Right lobe of liver (tissue), 6 donors: ENCODE results near the gene SLMAP. TPM values are rescaled to one million over a fixed set of nuclear protein-coding genes. Genes with fewer than 3 reads are reported as not detected.

ENCODE experiments used
- ATAC-seq, 4 donors: fragments of 200-7000 bp; cut with Tn5 transposase; one replicate each; pipeline ENCODE4 v1.9.1; 2020; ENCODE audit warnings: mild to moderate bottlenecking in 4 of 4, moderate library complexity in 4 of 4
- DNase-seq, 3 donors: peaks; one replicate each; pipeline ENCODE4 v3.0.0-alpha.2; 2020
- H3K27ac ChIP-seq, 3 donors: fragments of 200-600 bp; one replicate each; pipeline ENCODE4 v1.8.0; 2022
- H3K27me3 ChIP-seq, 2 donors: fragments of 200-600 bp; one replicate each; pipeline ENCODE4 v1.8.0; 2022
- H3K36me3 ChIP-seq, 4 donors: fragments of 200-600 bp; sonication (generic) in 1 of 4; one replicate each; pipeline versions ENCODE4 v1.5.1 to v1.8.0; 2017 to 2022; ENCODE audit warnings: control low read depth in 1 of 4
- H3K4me1 ChIP-seq, 4 donors: fragments of 200-600 bp; sonication (generic) in 1 of 4; one replicate each; pipeline versions ENCODE4 v1.5.1 to v1.8.0; 2017 to 2022; ENCODE audit warnings: control low read depth in 1 of 4
- H3K4me3 ChIP-seq, 3 donors: fragments of 200-600 bp; one replicate each; pipeline ENCODE4 v1.8.0; 2022
- H3K9me3 ChIP-seq, 4 donors: fragments of 200-600 bp; sonication (generic) in 1 of 4; one replicate each; pipeline versions ENCODE4 v1.5.1 to v1.8.0; 2017 to 2022; ENCODE audit warnings: control low read depth in 1 of 4
- CTCF ChIP-seq, 4 donors: fragments of 200-600 bp in 3 of 4; fragments of 450-650 bp in 1 of 4; IDR thresholded peaks; one replicate each; pipeline versions ENCODE4 v1.5.1 to v1.8.0; 2016 to 2022; ENCODE audit warnings: antibody characterized with exemption in 4 of 4, mild to moderate bottlenecking in 2 of 4
- POLR2A ChIP-seq: fragments of 450-650 bp; IDR thresholded peaks from one replicate; pipeline ENCODE4 v1.6.1; 2017; ENCODE audit warnings: antibody characterized with exemption, mild to moderate bottlenecking
- WGBS: methylation state at CpG from one replicate; pipeline ENCODE4 v1.1.6; 2018; ENCODE audit warnings: low coverage, low lambda C conversion rate; ENCODE audit not compliant: insufficient coverage; ENCODE audit errors: missing lambda C conversion rate; 5-methylcytosine and 5-hydroxymethylcytosine counted together
- intact Hi-C, 2 donors: fragments of 100-400 bp; cut with DNase I; formaldehyde crosslinking; loops; one replicate each; pipeline versions ENCODE4 v1.11.2 to v1.14.1; 2022
- total RNA-seq, 6 experiments: library from RNA; depleted of rRNA in 2 of 6; stranded (reverse); fragments of >200 nt in 2 of 6; fragmentation: NEBNext Ultra II Directional in 3 of 6; extraction: Animal tissue kit (Norgen Biotek cat#: 25700) in 3 of 6; gene quantifications; one replicate each; pipeline versions ENCODE4 v1.1.0 to v1.2.4, GENCODE V29; 2016 to 2023
- donor health status: DM: no; HTN: yes; CAD: no.
- donor health status: DM: no; HTN: no; CAD: no.
- donor health status: DM: no; HTN: no; CAD: no.
- donor health status: DM: no; HTN: yes; CAD: no.
- donor health status: DM: no; HTN: yes; CAD: no.

The SLMAP gene
- total RNA-seq, 6 experiments from 2014 or later, result 21.1 to 34.9 (median 25.1) TPM

GRCh38 chr3:57796261-57796660 is 40.2 kb downstream of the SLMAP start:
- intact Hi-C loops, result no loop called here
- no peak for DNase-seq
- Histone ChIP-seq H3K27ac (no peak overlapping the region), H3K4me1 (peaks cover 0 to 37% (median under 1%) of the 10 kb centered on the region in 4 donors), H3K9me3 (no peaks in the 10 kb centered on the region), H3K4me3 (no peak overlapping the region), H3K36me3 (no peaks in the 10 kb centered on the region), H3K27me3 (no peaks in the 10 kb centered on the region)
- no peak for ATAC-seq
- 62% methylated on average over 4 of the region's 4 CpGs for WGBS
- TF ChIP-seq POLR2A (no peak), CTCF (IDR thresholded peaks at IDR 0.05) (no peak)

DNA sequence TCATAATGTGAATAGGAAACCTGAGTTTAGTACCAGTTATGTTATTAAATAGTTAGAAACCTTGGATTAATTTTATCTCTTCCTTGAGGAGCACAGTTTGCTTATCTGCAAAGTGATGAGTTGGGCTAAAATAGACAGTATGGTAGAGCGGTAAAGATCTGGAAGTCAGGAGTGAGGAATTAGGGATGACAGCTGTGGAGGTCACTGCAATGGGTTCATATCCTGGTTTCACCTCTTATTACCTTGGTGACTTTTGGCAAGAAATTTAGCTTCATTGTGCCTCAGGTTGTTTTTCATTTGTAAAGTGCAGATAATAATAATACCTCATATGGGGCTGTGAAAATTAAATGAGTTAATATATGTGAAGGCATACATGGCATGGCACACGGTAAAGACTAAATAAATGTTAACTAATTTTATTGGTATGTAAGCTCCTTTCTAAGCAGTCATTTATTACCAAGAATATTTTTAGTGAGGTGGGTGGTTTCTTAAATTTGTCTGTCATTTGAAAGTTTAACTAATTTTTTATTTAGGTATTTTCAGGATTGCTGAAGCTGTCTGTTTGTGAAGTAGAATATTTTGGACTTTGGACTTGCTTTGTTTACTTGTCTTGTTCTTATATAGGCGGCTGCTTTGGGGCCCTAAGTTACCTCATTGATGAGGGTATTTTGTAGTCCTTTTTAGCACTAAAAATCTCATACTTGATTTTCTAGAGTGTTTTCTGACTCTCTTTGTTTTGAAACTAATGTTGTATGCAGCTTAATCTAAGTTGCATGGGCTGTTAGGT is 41.8 kb downstream of the SLMAP start:
- TF ChIP-seq CTCF (IDR thresholded peaks at IDR 0.05), result no peak
- TF ChIP-seq POLR2A, result no peak
- Histone ChIP-seq H3K9me3 (no peaks in the 10 kb centered on the region), H3K27me3 (no peaks in the 10 kb centered on the region), H3K36me3 (no peaks in the 10 kb centered on the region), H3K4me3 (no peak overlapping the region), H3K4me1 (peaks cover 0 to 50% (median 3%) of the 10 kb centered on the region in 4 donors), H3K27ac (no peak overlapping the region)
- DNase-seq (no peak), ATAC-seq (peak in 3 of 4 donors; percentile 48 to 66 (median 59))
- 37% methylated on average over 3 of the region's 3 CpGs for WGBS
- intact Hi-C loops, result no loop called here

DNA sequence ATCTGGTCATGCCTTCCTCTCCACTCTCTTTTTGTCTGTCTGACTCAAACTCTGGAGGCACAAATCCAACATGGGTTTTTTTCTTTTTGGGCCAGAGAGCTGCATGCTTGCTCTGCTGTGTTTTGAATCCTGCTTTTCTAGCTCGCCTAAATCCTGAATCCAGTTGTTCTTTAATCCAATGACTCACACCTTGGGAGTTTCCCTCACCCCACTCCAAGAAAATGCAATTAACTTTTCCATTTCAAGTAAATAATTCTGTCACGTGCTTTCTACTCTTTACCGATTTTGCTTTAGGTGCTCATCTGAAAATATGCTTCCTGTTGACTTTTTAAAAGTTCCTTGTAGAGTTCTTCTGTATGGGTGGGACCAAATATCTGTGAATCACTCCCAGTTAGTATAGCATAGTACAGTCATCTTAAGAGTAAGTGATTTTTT is 47.6 kb downstream of the SLMAP start:
- no peak overlapping the region for H3K27ac ChIP-seq
- peaks cover 0 to 42% (median 4%) of the 10 kb centered on the region in 4 donors for H3K4me1 ChIP-seq
- DNase-seq (no peak), ATAC-seq (peak; percentile 42 to 89 (median 53))
- no peaks in the 10 kb centered on the region for H3K27me3 ChIP-seq
- intact Hi-C loops, result no loop called here
- TF ChIP-seq POLR2A, result no peak
- no peak for TF ChIP-seq CTCF (IDR thresholded peaks at IDR 0.05)
- H3K36me3 ChIP-seq, result no peaks in the 10 kb centered on the region
- no peak overlapping the region for H3K4me3 ChIP-seq
- 14% methylated on average over 3 of the region's 3 CpGs for WGBS
- H3K9me3 ChIP-seq, result no peaks in the 10 kb centered on the region

GRCh38 chr3:57805266-57805665 is 49.2 kb downstream of the SLMAP start:
- intact Hi-C loops, result no loop called here
- ATAC-seq, result no peak
- peaks cover 0 to 29% (median 4%) of the 10 kb centered on the region in 4 donors for H3K4me1 ChIP-seq
- no peak for DNase-seq
- H3K36me3 ChIP-seq, result no peaks in the 10 kb centered on the region
- H3K27me3 ChIP-seq, result no peaks in the 10 kb centered on the region
- H3K9me3 ChIP-seq, result no peaks in the 10 kb centered on the region
- no peak overlapping the region for H3K27ac ChIP-seq
- H3K4me3 ChIP-seq, result no peak overlapping the region
- TF ChIP-seq CTCF (IDR thresholded peaks at IDR 0.05) (no peak), POLR2A (no peak)
- WGBS, result 90% methylated on average over 1 of the region's 1 CpG
